ENCODE results near the gene CCDC30.
A peak's percentile ranks its signal among the peaks of the same experiment; 100 is the strongest.
"Not testable (repeated sequence)": the region's sequence is repeated elsewhere in the genome, so short reads cannot be mapped to it uniquely, and the experiment has no call there.

The CCDC30 gene

GRCh38 chr1:42531043-42531442 is 68.0 kb downstream of the CCDC30 start:
- DNase-seq, result no peak

GRCh38 chr1:42533101-42533863 is 70.2 kb downstream of the CCDC30 start:
- DNase-seq, result no peak

GRCh38 chr1:42541104-42541503 is 78.0 kb downstream of the CCDC30 start:
- DNase-seq, result no peak

GRCh38 chr1:42551180-42551579 is 88.1 kb downstream of the CCDC30 start:
- DNase-seq, result peak in 1 of 2 donors; percentile 6

- no peak for DNase-seq
Measured at GRCh38 chr1:42551590-42551989, 88.5 kb downstream of the CCDC30 start.

- DNase-seq, result no peak
Measured at GRCh38 chr1:42552636-42553035, 89.5 kb downstream of the CCDC30 start.

GRCh38 chr1:42557230-42557851 is 94.3 kb downstream of the CCDC30 start:
- DNase-seq, result no peak

GRCh38 chr1:42567038-42567437 is 104.0 kb downstream of the CCDC30 start:
- DNase-seq, result no peak

- DNase-seq, result no peak
Measured at GRCh38 chr1:42576935-42577334, 113.8 kb downstream of the CCDC30 start.

GRCh38 chr1:42586016-42586415 is 122.9 kb downstream of the CCDC30 start:
- no peak for DNase-seq

- DNase-seq, result no peak
Measured at GRCh38 chr1:42587753-42588152, 124.7 kb downstream of the CCDC30 start.

GRCh38 chr1:42592811-42593210 is 129.7 kb downstream of the CCDC30 start:
- no peak for DNase-seq

- no peak for DNase-seq
Measured at GRCh38 chr1:42593486-42594100, 130.5 kb downstream of the CCDC30 start.

GRCh38 chr1:42601472-42601871 is 138.4 kb downstream of the CCDC30 start:
- DNase-seq, result no peak

GRCh38 chr1:42613803-42614131 is 150.7 kb downstream of the CCDC30 start:
- DNase-seq, result no peak

- DNase-seq, result no peak
Measured at GRCh38 chr1:42618866-42619265, 155.8 kb downstream of the CCDC30 start.

- DNase-seq, result no peak
Measured at GRCh38 chr1:42620307-42620706, 157.2 kb downstream of the CCDC30 start.

GRCh38 chr1:42621180-42621579 is 158.1 kb downstream of the CCDC30 start:
- not testable (repeated sequence) for DNase-seq

GRCh38 chr1:42627205-42627604 is 164.1 kb downstream of the CCDC30 start:
- not testable (repeated sequence) for DNase-seq

- DNase-seq, result no peak
Measured at GRCh38 chr1:42639116-42639515, 176.0 kb downstream of the CCDC30 start.

- no peak for DNase-seq
Measured at GRCh38 chr1:42646056-42646455, 183.0 kb downstream of the CCDC30 start.

GRCh38 chr1:42657201-42657600 is 194.1 kb downstream of the CCDC30 start:
- DNase-seq, result no peak

GRCh38 chr1:42657981-42658876 is 195.1 kb downstream of the CCDC30 start, which contains the start of gene PPIH:
Gene PPIH (plus strand): TSS chr1:42658423. CDS start chr1:42658447, 24 bp downstream.
- peak; percentile 92 to 93 for DNase-seq
